SK-N-SH treated with all-trans-retinoic acid at 6 μM for 48 hours (cell line): ENCODE measurements around the gene DIAPH1.

Experiments
- ATAC-seq: fragments of 200-7000 bp; cut with Tn5 transposase; 3 replicates; pipeline ENCODE4 v1.9.1; 2020; ENCODE audit warnings: mild to moderate bottlenecking, moderate library complexity
- ARNTL ChIP-seq: fragments of 450-650 bp; formaldehyde crosslinking; IDR thresholded peaks from 2 replicates; pipeline ENCODE4 v1.5.0; 2020; ENCODE audit warnings: low read depth, mild to moderate bottlenecking, moderate library complexity, borderline replicate concordance
- BACH2 ChIP-seq: fragments of 250-450 bp; sonication (Bioruptor Pico); IDR thresholded peaks from 2 replicates; pipeline ENCODE4 v1.9.0; 2021; ENCODE audit warnings: mild to moderate bottlenecking, borderline replicate concordance
- CREB5 ChIP-seq: fragments of 250-450 bp; sonication (Bioruptor Pico); IDR thresholded peaks from 2 replicates; pipeline ENCODE4 v1.5.1; 2020; ENCODE audit warnings: low read depth, mild to moderate bottlenecking, moderate library complexity
- CSRNP3 ChIP-seq: fragments of 250-450 bp; sonication (Bioruptor Pico); IDR thresholded peaks from 2 replicates; pipeline ENCODE4 v1.5.1; 2021; ENCODE audit warnings: mild to moderate bottlenecking, moderate library complexity
- ESRRG ChIP-seq: fragments of 250-450 bp; sonication (Bioruptor Pico); IDR thresholded peaks from 2 replicates; pipeline ENCODE4 v1.6.1; 2021; ENCODE audit warnings: mild to moderate bottlenecking
- GLIS3 ChIP-seq: fragments of 250-450 bp; sonication (Bioruptor Pico); IDR thresholded peaks from 2 replicates; pipeline ENCODE4 v1.5.0; 2020; ENCODE audit warnings: mild to moderate bottlenecking, moderate library complexity
- ISL1 ChIP-seq: fragments of 250-450 bp; sonication (Bioruptor Pico); IDR thresholded peaks from 2 replicates; pipeline ENCODE4 v2.1.2; 2022; ENCODE audit warnings: mild to moderate bottlenecking, moderate library complexity
- PATZ1 ChIP-seq: fragments of 250-450 bp; sonication (Bioruptor Pico); IDR thresholded peaks from 2 replicates; pipeline ENCODE4 v1.8.0; 2020; ENCODE audit warnings: mild to moderate bottlenecking, moderate library complexity, borderline replicate concordance
- POU6F1 ChIP-seq: fragments of 250-450 bp; sonication (Bioruptor Pico); IDR thresholded peaks from 2 replicates; pipeline ENCODE4 v1.8.0; 2021; ENCODE audit warnings: low read depth, mild to moderate bottlenecking, moderate library complexity, borderline replicate concordance
- PPARA ChIP-seq: fragments of 250-450 bp; sonication (Bioruptor Pico); IDR thresholded peaks from 2 replicates; pipeline ENCODE4 v1.5.0; 2020; ENCODE audit warnings: mild to moderate bottlenecking, borderline replicate concordance
- RARB ChIP-seq: fragments of 250-450 bp; sonication (Bioruptor Pico); IDR thresholded peaks from 2 replicates; pipeline ENCODE4 v1.8.0; 2021; ENCODE audit warnings: mild to moderate bottlenecking, moderate library complexity
- TOX ChIP-seq: fragments of 250-450 bp; sonication (Bioruptor Pico); IDR thresholded peaks from 2 replicates; pipeline ENCODE4 v1.8.0; 2021; ENCODE audit warnings: mild to moderate bottlenecking, moderate library complexity, borderline replicate concordance
- TSHZ2 ChIP-seq: fragments of 250-450 bp; sonication (Bioruptor Pico); IDR thresholded peaks from 2 replicates; pipeline ENCODE4 v1.5.0; 2020; ENCODE audit warnings: mild to moderate bottlenecking, moderate library complexity
- ZC3H10 ChIP-seq: fragments of 250-450 bp; sonication (Bioruptor Pico); IDR thresholded peaks from 2 replicates; pipeline ENCODE4 v1.5.1; 2021; ENCODE audit warnings: mild to moderate bottlenecking, moderate library complexity
- ZFP3 ChIP-seq: fragments of 250-450 bp; sonication (Bioruptor Pico); IDR thresholded peaks from 2 replicates; pipeline ENCODE4 v1.5.0; 2020; ENCODE audit warnings: mild to moderate bottlenecking, moderate library complexity
- ZFP30 ChIP-seq: fragments of 450-650 bp; formaldehyde crosslinking; IDR thresholded peaks from 2 replicates; pipeline ENCODE4 v1.5.0; 2022; ENCODE audit warnings: mild to moderate bottlenecking, moderate library complexity
- ZNF565 ChIP-seq: fragments of 450-650 bp; formaldehyde crosslinking; conservative IDR thresholded peaks from 2 replicates; pipeline ENCODE4 v1.5.0; 2020; ENCODE audit warnings: low read depth, mild to moderate bottlenecking, moderate library complexity
- ZNF70 ChIP-seq: fragments of 450-650 bp; formaldehyde crosslinking; IDR thresholded peaks from 2 replicates; pipeline ENCODE4 v1.5.0; 2020; ENCODE audit warnings: mild to moderate bottlenecking, moderate library complexity
- ZNF8 ChIP-seq: fragments of 450-650 bp; formaldehyde crosslinking; IDR thresholded peaks from 2 replicates; pipeline ENCODE4 v1.5.0; 2020; ENCODE audit warnings: mild to moderate bottlenecking, moderate library complexity

DIAPH1 gene

GRCh38 chr5:141657404-141657803 is 38.6 kb upstream of the DIAPH1 start:
- ATAC-seq: no peak
- TF ChIP-seq ZNF8 (CRISPR knock-in tag): no peak
- TF ChIP-seq ZNF70 (CRISPR knock-in tag): no peak
- TF ChIP-seq CREB5: no peak
- no peak for TF ChIP-seq BACH2 (CRISPR knock-in tag)
- no peak for TF ChIP-seq TOX
- TF ChIP-seq ARNTL (CRISPR knock-in tag): no peak
- TF ChIP-seq RARB (CRISPR knock-in tag): no peak
- TF ChIP-seq PPARA (CRISPR knock-in tag): no peak
- TF ChIP-seq PATZ1 (CRISPR knock-in tag): no peak
- TF ChIP-seq, all 23 proteins: peak for 0

GRCh38 chr5:141656396-141656795 is 37.6 kb upstream of the DIAPH1 start:
- ATAC-seq: no peak
- TF ChIP-seq ZNF8 (CRISPR knock-in tag): no peak

- no peak for ATAC-seq
- no peak for TF ChIP-seq CSRNP3 (CRISPR knock-in tag)
- TF ChIP-seq ZNF70 (CRISPR knock-in tag): no peak
- no peak for TF ChIP-seq ISL1 (CRISPR knock-in tag)
- TF ChIP-seq PATZ1 (CRISPR knock-in tag): no peak
- TF ChIP-seq ESRRG (CRISPR knock-in tag): no peak
- no peak for TF ChIP-seq PPARA (CRISPR knock-in tag)
- no peak for TF ChIP-seq GLIS3
- no peak for TF ChIP-seq CREB5
- no peak for TF ChIP-seq POU6F1
- no peak for TF ChIP-seq BACH2 (CRISPR knock-in tag)
- TF ChIP-seq ZFP30 (CRISPR knock-in tag): no peak
- TF ChIP-seq TSHZ2 (CRISPR knock-in tag): no peak
- no peak for TF ChIP-seq ZNF565 (CRISPR knock-in tag)
- no peak for TF ChIP-seq ZFP3 (CRISPR knock-in tag)
- no peak for TF ChIP-seq ZC3H10 (CRISPR knock-in tag)
- TF ChIP-seq ZNF8 (CRISPR knock-in tag): no peak
- TF ChIP-seq ARNTL (CRISPR knock-in tag): no peak
- no peak for TF ChIP-seq RARB (CRISPR knock-in tag)
- TF ChIP-seq TOX: no peak
Observed at GRCh38 chr5:141655020-141655419, 36.2 kb upstream of the DIAPH1 start.
